ENCODE data around the gene WDR55. TPM values are rescaled to one million over a fixed set of nuclear protein-coding genes. Genes with fewer than 3 reads are reported as not detected.

The WDR55 gene
- total and polyA plus RNA-seq, 2 of the 13 experiments (the other 11 are each of a cell fraction or from before 2014, with no cell fraction given), result 17.7 to 18.2 TPM

DNA sequence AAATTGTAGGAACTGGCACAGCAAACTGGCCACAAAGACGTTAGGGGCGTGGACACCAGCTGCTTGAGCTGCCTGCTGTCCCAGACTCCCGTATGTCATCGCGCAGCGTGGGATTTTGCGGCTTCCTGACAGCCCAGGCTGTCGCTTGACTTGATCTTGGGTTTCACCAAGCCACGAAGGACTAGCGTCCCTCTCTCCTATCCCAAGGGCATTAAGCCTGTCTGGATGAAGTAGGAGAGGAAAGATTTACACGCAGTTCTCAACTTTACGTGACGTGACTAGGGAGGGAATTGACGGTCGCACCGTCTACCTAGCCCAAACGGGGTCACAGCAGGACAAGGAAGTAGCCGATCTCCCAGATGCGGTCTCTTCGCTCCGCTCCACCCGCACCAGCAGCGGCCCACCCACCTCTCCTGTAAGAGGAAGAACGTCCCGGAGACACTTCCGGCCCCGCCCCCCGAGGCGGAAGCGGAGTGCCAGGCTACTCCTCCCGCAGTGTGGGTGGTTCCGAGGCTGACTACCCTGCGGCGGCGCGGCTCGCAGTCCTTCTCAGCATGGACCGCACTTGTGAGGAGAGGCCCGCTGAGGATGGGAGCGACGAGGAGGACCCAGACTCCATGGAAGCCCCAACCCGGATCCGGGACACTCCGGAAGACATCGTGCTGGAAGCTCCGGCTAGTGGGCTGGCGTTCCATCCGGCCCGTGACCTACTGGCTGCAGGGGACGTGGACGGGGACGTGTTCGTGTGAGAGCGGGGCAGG, at the start of gene WDR55 (continued):
- TF ChIP-seq ZSCAN5A (CRISPR knock-in tag; IDR thresholded peaks at IDR 0.05; ENCODE audit: borderline replicate concordance) (no peak; the same call in 1 of the 2 replicates), ZFP90 (CRISPR knock-in tag; IDR thresholded peaks at IDR 0.05; ENCODE audit: borderline replicate concordance) (no peak; the same call in 1 of the 2 replicates), ZNF331 (CRISPR knock-in tag; IDR thresholded peaks at IDR 0.05) (peak; percentile 8; the same call in 1 of the 2 replicates), HMG20A (CRISPR knock-in tag; IDR thresholded peaks at IDR 0.05; ENCODE audit: borderline replicate concordance) (peak; percentile 23; the same call in 1 of the 2 replicates), ZNF564 (CRISPR knock-in tag; IDR thresholded peaks at IDR 0.05) (0 out of 2 replicates have a peak, but pooled peaks have one; percentile 69), NCOA5 (CRISPR knock-in tag; IDR thresholded peaks at IDR 0.05) (no peak), U2AF2 (IDR thresholded peaks at IDR 0.05; ENCODE audit: low read depth, low read length) (no peak), RELA (CRISPR knock-in tag; IDR thresholded peaks at IDR 0.05) (0 out of 2 replicates have a peak, but pooled peaks have one; percentile 45), HHEX (CRISPR knock-in tag; IDR thresholded peaks at IDR 0.05) (no peak), ZNF354B (CRISPR knock-in tag; IDR thresholded peaks at IDR 0.05) (no peak), ZNF382 (CRISPR knock-in tag; IDR thresholded peaks at IDR 0.05; ENCODE audit: borderline replicate concordance) (no peak), ZNF788 (CRISPR knock-in tag; IDR thresholded peaks at IDR 0.05; ENCODE audit: borderline replicate concordance) (peak; percentile 90), ATF7-NPFF (CRISPR knock-in tag; IDR thresholded peaks at IDR 0.05; ENCODE audit: low read depth) (no peak), AGO1 (IDR thresholded peaks at IDR 0.05; ENCODE audit: low read depth, low read length, poor library complexity, severe bottlenecking) (peak; percentile 57), ARHGAP35 (CRISPR knock-in tag; IDR thresholded peaks at IDR 0.05; ENCODE audit: borderline replicate concordance) (peak; percentile 63; the same call in 1 of the 2 replicates), NFYC (CRISPR knock-in tag; IDR thresholded peaks at IDR 0.05) (peak; percentile 14; the same call in 1 of the 2 replicates), ZNF121 (CRISPR knock-in tag; IDR thresholded peaks at IDR 0.05) (peak; percentile 35; the same call in 1 of the 2 replicates), ADNP (CRISPR knock-in tag; IDR thresholded peaks at IDR 0.05) (no peak), CHD2 (IDR thresholded peaks at IDR 0.05; ENCODE audit: low read depth, low read length) (0 out of 2 replicates have a peak, but pooled peaks have one; percentile 33)
- TF ChIP-seq, protein P1, sequence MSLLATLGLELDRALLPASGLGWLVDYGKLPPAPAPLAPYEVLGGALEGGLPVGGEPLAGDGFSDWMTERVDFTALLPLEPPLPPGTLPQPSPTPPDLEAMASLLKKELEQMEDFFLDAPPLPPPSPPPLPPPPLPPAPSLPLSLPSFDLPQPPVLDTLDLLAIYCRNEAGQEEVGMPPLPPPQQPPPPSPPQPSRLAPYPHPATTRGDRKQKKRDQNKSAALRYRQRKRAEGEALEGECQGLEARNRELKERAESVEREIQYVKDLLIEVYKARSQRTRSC (CRISPR knock-in tag; IDR thresholded peaks at IDR 0.05; ENCODE audit: low read depth), result no peak
- TF ChIP-seq, protein P2, sequence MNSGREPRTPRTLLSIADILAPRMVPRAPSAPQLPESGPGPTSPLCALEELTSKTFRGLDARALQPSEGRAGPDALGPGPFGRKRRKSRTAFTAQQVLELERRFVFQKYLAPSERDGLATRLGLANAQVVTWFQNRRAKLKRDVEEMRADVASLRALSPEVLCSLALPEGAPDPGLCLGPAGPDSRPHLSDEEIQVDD (CRISPR knock-in tag; IDR thresholded peaks at IDR 0.05; ENCODE audit: borderline replicate concordance), result no peak
- TF ChIP-seq, protein P3, sequence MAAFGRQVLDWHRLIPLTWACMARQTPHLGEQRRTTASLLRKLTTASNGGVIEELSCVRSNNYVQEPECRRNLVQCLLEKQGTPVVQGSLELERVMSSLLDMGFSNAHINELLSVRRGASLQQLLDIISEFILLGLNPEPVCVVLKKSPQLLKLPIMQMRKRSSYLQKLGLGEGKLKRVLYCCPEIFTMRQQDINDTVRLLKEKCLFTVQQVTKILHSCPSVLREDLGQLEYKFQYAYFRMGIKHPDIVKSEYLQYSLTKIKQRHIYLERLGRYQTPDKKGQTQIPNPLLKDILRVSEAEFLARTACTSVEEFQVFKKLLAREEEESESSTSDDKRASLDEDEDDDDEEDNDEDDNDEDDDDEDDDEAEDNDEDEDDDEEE (CRISPR knock-in tag; IDR thresholded peaks at IDR 0.05), result peak; percentile 80
- TF ChIP-seq, protein P4, sequence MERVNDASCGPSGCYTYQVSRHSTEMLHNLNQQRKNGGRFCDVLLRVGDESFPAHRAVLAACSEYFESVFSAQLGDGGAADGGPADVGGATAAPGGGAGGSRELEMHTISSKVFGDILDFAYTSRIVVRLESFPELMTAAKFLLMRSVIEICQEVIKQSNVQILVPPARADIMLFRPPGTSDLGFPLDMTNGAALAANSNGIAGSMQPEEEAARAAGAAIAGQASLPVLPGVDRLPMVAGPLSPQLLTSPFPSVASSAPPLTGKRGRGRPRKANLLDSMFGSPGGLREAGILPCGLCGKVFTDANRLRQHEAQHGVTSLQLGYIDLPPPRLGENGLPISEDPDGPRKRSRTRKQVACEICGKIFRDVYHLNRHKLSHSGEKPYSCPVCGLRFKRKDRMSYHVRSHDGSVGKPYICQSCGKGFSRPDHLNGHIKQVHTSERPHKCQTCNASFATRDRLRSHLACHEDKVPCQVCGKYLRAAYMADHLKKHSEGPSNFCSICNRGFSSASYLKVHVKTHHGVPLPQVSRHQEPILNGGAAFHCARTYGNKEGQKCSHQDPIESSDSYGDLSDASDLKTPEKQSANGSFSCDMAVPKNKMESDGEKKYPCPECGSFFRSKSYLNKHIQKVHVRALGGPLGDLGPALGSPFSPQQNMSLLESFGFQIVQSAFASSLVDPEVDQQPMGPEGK (CRISPR knock-in tag; IDR thresholded peaks at IDR 0.05), result peak; percentile 47; the same call in 1 of the 2 replicates
- TF ChIP-seq, protein P5, sequence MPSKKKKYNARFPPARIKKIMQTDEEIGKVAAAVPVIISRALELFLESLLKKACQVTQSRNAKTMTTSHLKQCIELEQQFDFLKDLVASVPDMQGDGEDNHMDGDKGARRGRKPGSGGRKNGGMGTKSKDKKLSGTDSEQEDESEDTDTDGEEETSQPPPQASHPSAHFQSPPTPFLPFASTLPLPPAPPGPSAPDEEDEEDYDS (CRISPR knock-in tag; IDR thresholded peaks at IDR 0.05), result peak; percentile 85

Data from HepG2 (cell line).